Measurements from ENCODE around the gene TRABD2B.

DNA sequence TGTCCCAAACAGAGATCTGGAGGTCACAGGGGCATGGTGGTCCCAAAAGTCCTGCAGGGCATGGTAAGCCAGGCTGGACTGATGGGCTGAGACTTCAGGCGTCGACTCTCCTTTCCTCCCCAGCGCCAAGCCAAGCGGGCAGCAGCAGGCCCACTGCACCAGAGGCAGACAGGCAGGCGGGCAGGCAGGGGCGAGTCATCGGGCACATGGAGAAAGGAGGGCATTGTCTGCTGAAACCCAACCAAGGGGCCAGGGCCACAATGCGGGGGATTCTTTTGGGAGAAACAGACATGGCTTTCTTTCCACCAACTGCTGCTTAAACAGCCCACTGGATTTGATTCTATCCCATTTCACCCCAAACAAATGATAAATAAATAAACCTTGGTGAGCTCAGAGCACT, 46.2 kb downstream of the TRABD2B start:
- TF ChIP-seq ZNF274 (IDR thresholded peaks at IDR 0.05; ENCODE audit: low read length), result no peak
- no peak for TF ChIP-seq ZNF274 (tag by site-specific recombination; IDR thresholded peaks at IDR 0.05; ENCODE audit: borderline replicate concordance)
- TF ChIP-seq, protein P1, sequence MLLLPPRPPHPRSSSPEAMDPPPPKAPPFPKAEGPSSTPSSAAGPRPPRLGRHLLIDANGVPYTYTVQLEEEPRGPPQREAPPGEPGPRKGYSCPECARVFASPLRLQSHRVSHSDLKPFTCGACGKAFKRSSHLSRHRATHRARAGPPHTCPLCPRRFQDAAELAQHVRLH (tag by site-specific recombination; IDR thresholded peaks at IDR 0.05), result no peak
- TF ChIP-seq, protein P2, sequence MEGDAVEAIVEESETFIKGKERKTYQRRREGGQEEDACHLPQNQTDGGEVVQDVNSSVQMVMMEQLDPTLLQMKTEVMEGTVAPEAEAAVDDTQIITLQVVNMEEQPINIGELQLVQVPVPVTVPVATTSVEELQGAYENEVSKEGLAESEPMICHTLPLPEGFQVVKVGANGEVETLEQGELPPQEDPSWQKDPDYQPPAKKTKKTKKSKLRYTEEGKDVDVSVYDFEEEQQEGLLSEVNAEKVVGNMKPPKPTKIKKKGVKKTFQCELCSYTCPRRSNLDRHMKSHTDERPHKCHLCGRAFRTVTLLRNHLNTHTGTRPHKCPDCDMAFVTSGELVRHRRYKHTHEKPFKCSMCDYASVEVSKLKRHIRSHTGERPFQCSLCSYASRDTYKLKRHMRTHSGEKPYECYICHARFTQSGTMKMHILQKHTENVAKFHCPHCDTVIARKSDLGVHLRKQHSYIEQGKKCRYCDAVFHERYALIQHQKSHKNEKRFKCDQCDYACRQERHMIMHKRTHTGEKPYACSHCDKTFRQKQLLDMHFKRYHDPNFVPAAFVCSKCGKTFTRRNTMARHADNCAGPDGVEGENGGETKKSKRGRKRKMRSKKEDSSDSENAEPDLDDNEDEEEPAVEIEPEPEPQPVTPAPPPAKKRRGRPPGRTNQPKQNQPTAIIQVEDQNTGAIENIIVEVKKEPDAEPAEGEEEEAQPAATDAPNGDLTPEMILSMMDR (tag by site-specific recombination; IDR thresholded peaks at IDR 0.05), result no peak
- TF ChIP-seq, protein P3, sequence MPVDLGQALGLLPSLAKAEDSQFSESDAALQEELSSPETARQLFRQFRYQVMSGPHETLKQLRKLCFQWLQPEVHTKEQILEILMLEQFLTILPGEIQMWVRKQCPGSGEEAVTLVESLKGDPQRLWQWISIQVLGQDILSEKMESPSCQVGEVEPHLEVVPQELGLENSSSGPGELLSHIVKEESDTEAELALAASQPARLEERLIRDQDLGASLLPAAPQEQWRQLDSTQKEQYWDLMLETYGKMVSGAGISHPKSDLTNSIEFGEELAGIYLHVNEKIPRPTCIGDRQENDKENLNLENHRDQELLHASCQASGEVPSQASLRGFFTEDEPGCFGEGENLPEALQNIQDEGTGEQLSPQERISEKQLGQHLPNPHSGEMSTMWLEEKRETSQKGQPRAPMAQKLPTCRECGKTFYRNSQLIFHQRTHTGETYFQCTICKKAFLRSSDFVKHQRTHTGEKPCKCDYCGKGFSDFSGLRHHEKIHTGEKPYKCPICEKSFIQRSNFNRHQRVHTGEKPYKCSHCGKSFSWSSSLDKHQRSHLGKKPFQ (tag by site-specific recombination; IDR thresholded peaks at IDR 0.05), result no peak
- TF ChIP-seq, protein P4, sequence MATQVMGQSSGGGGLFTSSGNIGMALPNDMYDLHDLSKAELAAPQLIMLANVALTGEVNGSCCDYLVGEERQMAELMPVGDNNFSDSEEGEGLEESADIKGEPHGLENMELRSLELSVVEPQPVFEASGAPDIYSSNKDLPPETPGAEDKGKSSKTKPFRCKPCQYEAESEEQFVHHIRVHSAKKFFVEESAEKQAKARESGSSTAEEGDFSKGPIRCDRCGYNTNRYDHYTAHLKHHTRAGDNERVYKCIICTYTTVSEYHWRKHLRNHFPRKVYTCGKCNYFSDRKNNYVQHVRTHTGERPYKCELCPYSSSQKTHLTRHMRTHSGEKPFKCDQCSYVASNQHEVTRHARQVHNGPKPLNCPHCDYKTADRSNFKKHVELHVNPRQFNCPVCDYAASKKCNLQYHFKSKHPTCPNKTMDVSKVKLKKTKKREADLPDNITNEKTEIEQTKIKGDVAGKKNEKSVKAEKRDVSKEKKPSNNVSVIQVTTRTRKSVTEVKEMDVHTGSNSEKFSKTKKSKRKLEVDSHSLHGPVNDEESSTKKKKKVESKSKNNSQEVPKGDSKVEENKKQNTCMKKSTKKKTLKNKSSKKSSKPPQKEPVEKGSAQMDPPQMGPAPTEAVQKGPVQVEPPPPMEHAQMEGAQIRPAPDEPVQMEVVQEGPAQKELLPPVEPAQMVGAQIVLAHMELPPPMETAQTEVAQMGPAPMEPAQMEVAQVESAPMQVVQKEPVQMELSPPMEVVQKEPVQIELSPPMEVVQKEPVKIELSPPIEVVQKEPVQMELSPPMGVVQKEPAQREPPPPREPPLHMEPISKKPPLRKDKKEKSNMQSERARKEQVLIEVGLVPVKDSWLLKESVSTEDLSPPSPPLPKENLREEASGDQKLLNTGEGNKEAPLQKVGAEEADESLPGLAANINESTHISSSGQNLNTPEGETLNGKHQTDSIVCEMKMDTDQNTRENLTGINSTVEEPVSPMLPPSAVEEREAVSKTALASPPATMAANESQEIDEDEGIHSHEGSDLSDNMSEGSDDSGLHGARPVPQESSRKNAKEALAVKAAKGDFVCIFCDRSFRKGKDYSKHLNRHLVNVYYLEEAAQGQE (tag by site-specific recombination; IDR thresholded peaks at IDR 0.05), result no peak
- TF ChIP-seq, protein P5, sequence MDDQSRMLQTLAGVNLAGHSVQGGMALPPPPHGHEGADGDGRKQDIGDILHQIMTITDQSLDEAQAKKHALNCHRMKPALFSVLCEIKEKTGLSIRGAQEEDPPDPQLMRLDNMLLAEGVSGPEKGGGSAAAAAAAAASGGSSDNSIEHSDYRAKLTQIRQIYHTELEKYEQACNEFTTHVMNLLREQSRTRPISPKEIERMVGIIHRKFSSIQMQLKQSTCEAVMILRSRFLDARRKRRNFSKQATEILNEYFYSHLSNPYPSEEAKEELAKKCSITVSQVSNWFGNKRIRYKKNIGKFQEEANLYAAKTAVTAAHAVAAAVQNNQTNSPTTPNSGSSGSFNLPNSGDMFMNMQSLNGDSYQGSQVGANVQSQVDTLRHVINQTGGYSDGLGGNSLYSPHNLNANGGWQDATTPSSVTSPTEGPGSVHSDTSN (CRISPR knock-in tag; IDR thresholded peaks at IDR 0.05), result no peak
- TF ChIP-seq PRDM1 (tag by site-specific recombination; IDR thresholded peaks at IDR 0.05), result no peak
- no peak for TF ChIP-seq ZNF10 (tag by site-specific recombination; IDR thresholded peaks at IDR 0.05)
- TF ChIP-seq, protein P6, sequence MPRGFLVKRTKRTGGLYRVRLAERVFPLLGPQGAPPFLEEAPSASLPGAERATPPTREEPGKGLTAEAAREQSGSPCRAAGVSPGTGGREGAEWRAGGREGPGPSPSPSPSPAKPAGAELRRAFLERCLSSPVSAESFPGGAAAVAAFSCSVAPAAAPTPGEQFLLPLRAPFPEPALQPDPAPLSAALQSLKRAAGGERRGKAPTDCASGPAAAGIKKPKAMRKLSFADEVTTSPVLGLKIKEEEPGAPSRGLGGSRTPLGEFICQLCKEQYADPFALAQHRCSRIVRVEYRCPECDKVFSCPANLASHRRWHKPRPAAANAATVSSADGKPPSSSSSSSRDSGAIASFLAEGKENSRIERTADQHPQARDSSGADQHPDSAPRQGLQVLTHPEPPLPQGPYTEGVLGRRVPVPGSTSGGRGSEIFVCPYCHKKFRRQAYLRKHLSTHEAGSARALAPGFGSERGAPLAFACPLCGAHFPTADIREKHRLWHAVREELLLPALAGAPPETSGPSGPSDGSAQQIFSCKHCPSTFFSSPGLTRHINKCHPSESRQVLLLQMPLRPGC (tag by site-specific recombination; IDR thresholded peaks at IDR 0.05), result no peak
- TF ChIP-seq ZNF777 (tag by site-specific recombination; IDR thresholded peaks at IDR 0.05; ENCODE audit: borderline replicate concordance), result no peak
- TF ChIP-seq, protein P7, sequence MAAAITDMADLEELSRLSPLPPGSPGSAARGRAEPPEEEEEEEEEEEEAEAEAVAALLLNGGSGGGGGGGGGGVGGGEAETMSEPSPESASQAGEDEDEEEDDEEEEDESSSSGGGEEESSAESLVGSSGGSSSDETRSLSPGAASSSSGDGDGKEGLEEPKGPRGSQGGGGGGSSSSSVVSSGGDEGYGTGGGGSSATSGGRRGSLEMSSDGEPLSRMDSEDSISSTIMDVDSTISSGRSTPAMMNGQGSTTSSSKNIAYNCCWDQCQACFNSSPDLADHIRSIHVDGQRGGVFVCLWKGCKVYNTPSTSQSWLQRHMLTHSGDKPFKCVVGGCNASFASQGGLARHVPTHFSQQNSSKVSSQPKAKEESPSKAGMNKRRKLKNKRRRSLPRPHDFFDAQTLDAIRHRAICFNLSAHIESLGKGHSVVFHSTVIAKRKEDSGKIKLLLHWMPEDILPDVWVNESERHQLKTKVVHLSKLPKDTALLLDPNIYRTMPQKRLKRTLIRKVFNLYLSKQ (tag by site-specific recombination; IDR thresholded peaks at IDR 0.05; ENCODE audit: borderline replicate concordance), result no peak
- no peak for TF ChIP-seq SETDB1 (IDR thresholded peaks at IDR 0.05; ENCODE audit: insufficient read length, low read length)
- TF ChIP-seq ZNF792 (tag by site-specific recombination; IDR thresholded peaks at IDR 0.05), result no peak
- TF ChIP-seq ZNF2 (tag by site-specific recombination; IDR thresholded peaks at IDR 0.05), result no peak
